ENCODE data around the gene ABCA7. TPM values are rescaled to one million over a fixed set of nuclear protein-coding genes. Genes with fewer than 3 reads are reported as not detected.

The ABCA7 gene
- total and polyA plus RNA-seq, 2 of the 13 experiments (the other 11 are each of a cell fraction or from before 2014, with no cell fraction given): 4.4 to 32.4 TPM

DNA sequence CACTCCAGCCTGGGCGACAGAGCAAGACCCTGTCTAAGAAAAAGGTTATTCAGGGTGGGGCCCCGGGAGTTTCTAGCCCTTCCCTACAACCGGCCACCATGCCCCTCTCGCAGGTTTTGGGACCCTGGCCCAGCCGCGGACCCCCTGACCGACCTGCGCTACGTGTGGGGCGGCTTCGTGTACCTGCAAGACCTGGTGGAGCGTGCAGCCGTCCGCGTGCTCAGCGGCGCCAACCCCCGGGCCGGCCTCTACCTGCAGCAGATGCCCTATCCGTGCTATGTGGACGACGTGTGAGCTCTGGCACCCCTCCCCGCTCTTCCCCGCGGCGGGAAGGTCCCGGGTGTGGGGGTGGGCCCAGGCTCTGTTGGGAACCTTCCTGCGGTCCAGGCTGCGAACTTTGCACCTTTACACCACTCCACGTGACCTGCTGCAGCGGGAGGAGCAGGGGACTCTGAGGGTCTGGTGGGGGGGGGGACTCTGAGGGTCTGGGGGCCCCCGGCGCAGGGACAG lies 6.3 kb downstream of the ABCA7 start:
- ATAC-seq (peak; percentile 23), FAIRE-seq (no peak), DNase-seq (ENCODE audit: low spot score) (peak; percentile 60)
- Histone ChIP-seq H4K20me1 (ENCODE audit: insufficient read depth, low read length) (no peaks in the 10 kb centered on the region), H3K4me2 (ENCODE audit: low read depth, low read length) (peak overlapping the region; percentile 33), H2AFZ (ENCODE audit: low read length) (no peak overlapping the region), H3K27me3 (ENCODE audit: control insufficient read depth in 1 of 2, insufficient read depth in 2 of 2, low read length in 2 of 2) (no peaks in the 10 kb centered on the region), H3K4me1 (ENCODE audit: insufficient read depth, low read length) (peaks cover 40% of the 10 kb centered on the region), H3K9ac (ENCODE audit: insufficient read depth, low read depth, low read length) (no peak overlapping the region; the same call in 1 of the 2 replicates), H3K27ac (ENCODE audit: extremely low read length, insufficient read depth, low read length) (peak overlapping the region; percentile 42), H3K36me3 (replicated peaks in 1 of 2; ENCODE audit: control insufficient read depth in 1 of 2, insufficient read depth in 2 of 2, low read length in 2 of 2) (no peaks in the 10 kb centered on the region), H3K79me2 (ENCODE audit: insufficient read depth, low read length) (no peaks in the 10 kb centered on the region), H3K4me3 (replicated peaks in 1 of 3; ENCODE audit: insufficient read depth in 1 of 3, low read depth in 2 of 3, low read length in 3 of 3) (peak overlapping the region in 1 of 3 experiments; percentile 16; a peak in 1 of 6 replicates), H3K9me3 (ENCODE audit: low read length) (no peaks in the 10 kb centered on the region)
- intact Hi-C loops (cut with micrococcal nuclease; ENCODE audit: unreplicated experiment) (no loop called here), in situ Hi-C loops (cut with HindIII; ENCODE audit: extremely low pct_ligation_motif_present, low pct_unique_long_range_greater_than_20kb) (no loop called here)
- WGBS (ENCODE audit: low lambda C conversion rate): 37% methylated on average over 3 of the region's 33 CpGs
- ChIA-PET POLR2A (interaction anchor here (2.6 kb wide), 1 partner anchor 19 kb away, joined by 18 read pairs; the partner anchor contains the start of gene CNN2), CTCF (ENCODE audit: low intra/inter-chr PET ratio, low total read pairs) (no interaction called here)
- BruUV-seq (replicated peaks): no TSS peak
- no peak for TF ChIP-seq TRIM24 (CRISPR knock-in tag; IDR thresholded peaks at IDR 0.05)
- no peak for TF ChIP-seq ATM (IDR thresholded peaks at IDR 0.05; ENCODE audit: borderline replicate concordance)
- no peak for TF ChIP-seq TSC22D2 (CRISPR knock-in tag; IDR thresholded peaks at IDR 0.05; ENCODE audit: borderline replicate concordance)
- TF ChIP-seq ZNF792 (CRISPR knock-in tag; IDR thresholded peaks at IDR 0.05): 0 out of 2 replicates have a peak, but pooled peaks have one; percentile 30
- TF ChIP-seq, protein P1, sequence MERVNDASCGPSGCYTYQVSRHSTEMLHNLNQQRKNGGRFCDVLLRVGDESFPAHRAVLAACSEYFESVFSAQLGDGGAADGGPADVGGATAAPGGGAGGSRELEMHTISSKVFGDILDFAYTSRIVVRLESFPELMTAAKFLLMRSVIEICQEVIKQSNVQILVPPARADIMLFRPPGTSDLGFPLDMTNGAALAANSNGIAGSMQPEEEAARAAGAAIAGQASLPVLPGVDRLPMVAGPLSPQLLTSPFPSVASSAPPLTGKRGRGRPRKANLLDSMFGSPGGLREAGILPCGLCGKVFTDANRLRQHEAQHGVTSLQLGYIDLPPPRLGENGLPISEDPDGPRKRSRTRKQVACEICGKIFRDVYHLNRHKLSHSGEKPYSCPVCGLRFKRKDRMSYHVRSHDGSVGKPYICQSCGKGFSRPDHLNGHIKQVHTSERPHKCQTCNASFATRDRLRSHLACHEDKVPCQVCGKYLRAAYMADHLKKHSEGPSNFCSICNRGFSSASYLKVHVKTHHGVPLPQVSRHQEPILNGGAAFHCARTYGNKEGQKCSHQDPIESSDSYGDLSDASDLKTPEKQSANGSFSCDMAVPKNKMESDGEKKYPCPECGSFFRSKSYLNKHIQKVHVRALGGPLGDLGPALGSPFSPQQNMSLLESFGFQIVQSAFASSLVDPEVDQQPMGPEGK (CRISPR knock-in tag; IDR thresholded peaks at IDR 0.05): peak; percentile 83; the same call in 1 of the 2 replicates
- TF ChIP-seq, protein P2, sequence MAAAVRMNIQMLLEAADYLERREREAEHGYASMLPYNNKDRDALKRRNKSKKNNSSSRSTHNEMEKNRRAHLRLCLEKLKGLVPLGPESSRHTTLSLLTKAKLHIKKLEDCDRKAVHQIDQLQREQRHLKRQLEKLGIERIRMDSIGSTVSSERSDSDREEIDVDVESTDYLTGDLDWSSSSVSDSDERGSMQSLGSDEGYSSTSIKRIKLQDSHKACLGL (CRISPR knock-in tag; IDR thresholded peaks at IDR 0.05): peak; percentile 66; the same call in 1 of the 2 replicates
- TF ChIP-seq, protein P3, sequence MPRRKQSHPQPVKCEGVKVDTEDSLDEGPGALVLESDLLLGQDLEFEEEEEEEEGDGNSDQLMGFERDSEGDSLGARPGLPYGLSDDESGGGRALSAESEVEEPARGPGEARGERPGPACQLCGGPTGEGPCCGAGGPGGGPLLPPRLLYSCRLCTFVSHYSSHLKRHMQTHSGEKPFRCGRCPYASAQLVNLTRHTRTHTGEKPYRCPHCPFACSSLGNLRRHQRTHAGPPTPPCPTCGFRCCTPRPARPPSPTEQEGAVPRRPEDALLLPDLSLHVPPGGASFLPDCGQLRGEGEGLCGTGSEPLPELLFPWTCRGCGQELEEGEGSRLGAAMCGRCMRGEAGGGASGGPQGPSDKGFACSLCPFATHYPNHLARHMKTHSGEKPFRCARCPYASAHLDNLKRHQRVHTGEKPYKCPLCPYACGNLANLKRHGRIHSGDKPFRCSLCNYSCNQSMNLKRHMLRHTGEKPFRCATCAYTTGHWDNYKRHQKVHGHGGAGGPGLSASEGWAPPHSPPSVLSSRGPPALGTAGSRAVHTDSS (CRISPR knock-in tag; conservative IDR thresholded peaks at IDR 0.05): no peak
- TF ChIP-seq RCOR2 (CRISPR knock-in tag; IDR thresholded peaks at IDR 0.05): no peak
- no peak for TF ChIP-seq ZNF652 (CRISPR knock-in tag; IDR thresholded peaks at IDR 0.05; ENCODE audit: borderline replicate concordance, low read depth)
- TF ChIP-seq MYC (CRISPR knock-in tag; IDR thresholded peaks at IDR 0.05; ENCODE audit: borderline replicate concordance): peak; percentile 68; the same call in 1 of the 2 replicates
- TF ChIP-seq ZNF296 (CRISPR knock-in tag; conservative IDR thresholded peaks at IDR 0.05): peak; percentile 74; the same call in 1 of the 2 replicates
- TF ChIP-seq, protein P4, sequence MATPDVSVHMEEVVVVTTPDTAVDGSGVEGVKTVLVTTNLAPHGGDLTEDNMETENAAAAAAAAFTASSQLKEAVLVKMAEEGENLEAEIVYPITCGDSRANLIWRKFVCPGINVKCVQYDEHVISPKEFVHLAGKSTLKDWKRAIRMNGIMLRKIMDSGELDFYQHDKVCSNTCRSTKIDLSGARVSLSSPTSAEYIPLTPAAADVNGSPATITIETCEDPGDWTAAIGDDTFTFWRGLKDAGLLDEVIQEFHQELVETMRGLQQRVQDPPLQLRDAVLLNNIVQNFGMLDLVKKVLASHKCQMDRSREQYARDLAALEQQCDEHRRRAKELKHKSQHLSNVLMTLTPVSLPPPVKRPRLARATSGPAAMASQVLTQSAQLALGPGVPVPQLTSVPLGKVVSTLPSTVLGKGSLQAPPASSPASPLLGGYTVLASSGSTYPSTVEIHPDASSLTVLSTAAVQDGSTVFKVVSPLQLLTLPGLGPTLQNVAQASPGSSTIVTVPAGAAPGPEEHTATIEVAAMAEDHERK (CRISPR knock-in tag; IDR thresholded peaks at IDR 0.05; ENCODE audit: low read depth): no peak
- peak; percentile 86 for TF ChIP-seq TBX2 (CRISPR knock-in tag; IDR thresholded peaks at IDR 0.05; ENCODE audit: borderline replicate concordance)
- no peak for TF ChIP-seq ZNF3 (CRISPR knock-in tag; IDR thresholded peaks at IDR 0.05)
- TF ChIP-seq DMAP1 (CRISPR knock-in tag; IDR thresholded peaks at IDR 0.05): no peak
- TF ChIP-seq, protein P5, sequence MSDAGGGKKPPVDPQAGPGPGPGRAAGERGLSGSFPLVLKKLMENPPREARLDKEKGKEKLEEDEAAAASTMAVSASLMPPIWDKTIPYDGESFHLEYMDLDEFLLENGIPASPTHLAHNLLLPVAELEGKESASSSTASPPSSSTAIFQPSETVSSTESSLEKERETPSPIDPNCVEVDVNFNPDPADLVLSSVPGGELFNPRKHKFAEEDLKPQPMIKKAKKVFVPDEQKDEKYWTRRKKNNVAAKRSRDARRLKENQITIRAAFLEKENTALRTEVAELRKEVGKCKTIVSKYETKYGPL (CRISPR knock-in tag; IDR thresholded peaks at IDR 0.05): no peak
- TF ChIP-seq, protein P6, sequence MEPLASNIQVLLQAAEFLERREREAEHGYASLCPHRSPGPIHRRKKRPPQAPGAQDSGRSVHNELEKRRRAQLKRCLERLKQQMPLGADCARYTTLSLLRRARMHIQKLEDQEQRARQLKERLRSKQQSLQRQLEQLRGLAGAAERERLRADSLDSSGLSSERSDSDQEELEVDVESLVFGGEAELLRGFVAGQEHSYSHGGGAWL (CRISPR knock-in tag; IDR thresholded peaks at IDR 0.05): peak; percentile 54; the same call in 1 of the 2 replicates

All from HepG2 (cell line).